Motor neuron (in vitro differentiated cells): ENCODE results near the gene ESRRA. TPM values are rescaled to one million over a fixed set of nuclear protein-coding genes. Genes with fewer than 3 reads are reported as not detected.

ENCODE experiments used
- ATAC-seq, 8 experiments: fragments of 200-7000 bp; cut with Tn5 transposase; replicated peaks in 6 of 8; 2 replicates each; pipeline ENCODE4 v1.8.0; 2021; ENCODE audit warnings: mild to moderate bottlenecking in 8 of 8, moderate library complexity in 8 of 8
- H3K27ac ChIP-seq, 2 donors: fragments of 250-450 bp; sonication (Bioruptor Pico); 2 replicates each; pipeline ENCODE4 v1.9.0; 2021; ENCODE audit warnings: antibody characterized with exemption in 2 of 2, mild to moderate bottlenecking in 2 of 2, moderate library complexity in 1 of 2
- H3K4me1 ChIP-seq, 2 donors: fragments of 250-450 bp; sonication (Bioruptor Pico); replicated peaks in 1 of 2; 2 replicates each; pipeline ENCODE4 v1.6.1; 2021; ENCODE audit warnings: antibody characterized with exemption in 2 of 2, mild to moderate bottlenecking in 2 of 2, moderate library complexity in 1 of 2
- H3K4me3 ChIP-seq, 5 donors: fragments of 250-450 bp; sonication (Bioruptor Pico); 2 replicates each; pipeline ENCODE4 v1.9.0; 2021; ENCODE audit warnings: antibody characterized with exemption in 5 of 5, mild to moderate bottlenecking in 5 of 5, moderate library complexity in 4 of 5
- WGBS, 10 experiments: fragments of 450-650 bp; shearing (Covaris generic); methylation state at CpG; one replicate each; pipeline ENCODE4 v1.0.0; 2022; 5-methylcytosine and 5-hydroxymethylcytosine counted together
- in situ Hi-C, 9 experiments: fragments of 400-800 bp; cut with MboI; loops; one replicate each; pipeline ENCODE4 v1.15.0; 2021; ENCODE audit warnings: low sequenced_read_pairs in 9 of 9, low pct_unique_long_range_greater_than_20kb in 2 of 9; ENCODE audit not compliant: unreplicated experiment in 9 of 9
- total RNA-seq, 8 experiments: library from RNA; unstranded; fragments of 300-600 nt; gene quantifications; 2 replicates each; pipeline versions ENCODE4 v1.2.3 to v1.2.4, GENCODE V29; 2022

Gene ESRRA
- total RNA-seq, 8 experiments from 2014 or later, result 9.3 to 75.7 (median 19.1) TPM

- no peak for ATAC-seq
- in situ Hi-C loops, result no loop called here
- peak overlapping the region in 1 of 2 donors; percentile 83 for H3K27ac ChIP-seq
- 20% methylated on average over 1 of the region's 38 CpGs; no CpG with 5 or more reads in 9 of the 10 experiments for WGBS, 10 experiments
- peaks cover 27 to 39% of the 10 kb centered on the region in 2 donors for H3K4me1 ChIP-seq
- H3K4me3 ChIP-seq, result peak overlapping the region; percentile 28 to 49 (median 45)
Observed at GRCh38 chr11:64359712-64360445, 54.6 kb downstream of the ESRRA start.

DNA sequence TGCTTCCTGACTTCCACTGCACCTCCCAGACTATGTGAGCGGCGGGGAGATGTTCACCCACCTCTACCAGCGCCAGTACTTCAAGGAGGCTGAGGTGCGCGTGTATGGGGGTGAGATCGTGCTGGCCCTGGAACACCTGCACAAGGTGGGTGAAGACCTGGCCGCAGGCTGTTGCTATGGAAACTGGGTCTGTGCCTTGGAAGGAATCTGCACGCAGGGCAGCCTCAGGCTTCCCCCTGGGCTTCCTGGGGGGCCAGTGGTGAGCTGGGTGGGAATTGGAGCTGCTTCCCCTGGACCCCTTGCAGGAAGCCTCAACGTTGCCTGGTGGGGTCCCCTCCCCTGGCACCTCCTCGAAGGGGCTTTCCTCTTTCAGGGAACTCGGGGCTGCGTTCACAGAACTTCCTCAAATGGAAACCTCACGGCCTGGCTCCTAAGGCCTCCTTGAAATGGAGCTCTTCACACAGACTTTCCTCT lies 55.2 kb downstream of the ESRRA start:
- no peak overlapping the region for H3K4me3 ChIP-seq
- 44 to 100% (median 75%) methylated on average over 1 to 3 of the region's 13 CpGs; no CpG with 5 or more reads in 4 of the 10 experiments for WGBS, 10 experiments
- no peak for ATAC-seq
- no peak overlapping the region for H3K27ac ChIP-seq
- in situ Hi-C loops, result no loop called here
- peaks cover 27 to 36% of the 10 kb centered on the region in 2 donors for H3K4me1 ChIP-seq

GRCh38 chr11:64361659-64362058 lies 56.3 kb downstream of the ESRRA start:
- Histone ChIP-seq H3K4me3 (no peak overlapping the region), H3K4me1 (peaks cover 27 to 33% of the 10 kb centered on the region in 2 donors)

DNA sequence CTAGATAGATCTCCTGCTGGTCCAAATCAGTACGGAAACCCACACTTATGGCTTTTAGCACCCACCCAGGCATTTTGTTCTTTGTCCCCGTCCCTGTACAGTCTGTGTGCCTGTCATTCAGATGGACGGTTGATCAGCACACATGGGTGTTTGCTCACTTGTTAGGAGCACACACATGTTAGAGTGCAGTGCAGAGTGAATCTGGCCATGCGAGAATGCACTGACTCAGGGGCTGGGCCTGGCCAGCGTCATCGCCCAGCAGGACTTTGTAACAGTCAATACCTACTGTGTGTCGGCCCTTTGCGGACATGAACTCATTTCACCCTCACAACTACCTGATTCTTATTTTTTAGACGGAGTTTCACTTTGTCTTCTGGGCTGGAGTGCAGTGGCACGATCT lies 57.0 kb downstream of the ESRRA start:
- ATAC-seq, result no peak
- in situ Hi-C loops, result no loop called here
- no peak overlapping the region for H3K27ac ChIP-seq

More at GRCh38 chr11:64361659-64362058, 56.3 kb downstream of the ESRRA start:
- in situ Hi-C loops, result no loop called here
- ATAC-seq, result no peak
- no CpG with 5 or more reads among the region's 18 CpGs for WGBS, 10 experiments
- no peak overlapping the region for H3K27ac ChIP-seq

GRCh38 chr11:64364435-64364834 lies 59.1 kb downstream of the ESRRA start:
- Histone ChIP-seq H3K4me3 (no peak overlapping the region), H3K27ac (no peak overlapping the region), H3K4me1 (peaks cover 5 to 8% of the 10 kb centered on the region in 2 donors)
- ATAC-seq, result no peak
- in situ Hi-C loops, result no loop called here
- WGBS, 10 experiments, result 82 to 100% (median 100%) methylated on average over 1 to 6 of the region's 6 CpGs; no CpG with 5 or more reads in 1 of the 10 experiments

More for the DNA sequence above, 57.0 kb downstream of the ESRRA start:
- WGBS, 10 experiments, result 70 to 100% (median 89%) methylated on average over 1 to 4 of the region's 10 CpGs; no CpG with 5 or more reads in 5 of the 10 experiments
- H3K4me3 ChIP-seq, result no peak overlapping the region
- H3K4me1 ChIP-seq, result peaks cover 23 to 27% of the 10 kb centered on the region in 2 donors

DNA sequence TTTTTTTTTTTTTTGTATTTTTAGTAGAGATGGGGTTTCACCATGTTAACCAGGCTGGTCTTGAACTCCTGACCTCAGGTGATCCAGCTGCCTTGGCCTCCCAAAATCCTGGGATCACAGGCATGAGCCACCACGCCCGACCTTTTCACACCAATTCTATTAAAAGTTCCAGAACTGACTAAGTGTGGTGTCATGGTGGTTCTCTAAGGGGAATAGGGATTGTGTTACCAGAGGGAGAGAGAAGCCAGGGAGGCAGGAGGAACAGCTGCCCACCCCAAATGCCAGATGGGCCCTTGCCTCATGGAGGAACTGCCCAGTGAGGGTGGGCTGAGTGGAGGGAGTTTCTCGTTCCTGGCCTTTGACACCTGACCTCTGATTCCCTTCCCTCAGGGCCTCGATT lies 59.6 kb downstream of the ESRRA start:
- peaks cover under 1 to 3% of the 10 kb centered on the region in 2 donors for H3K4me1 ChIP-seq
- H3K4me3 ChIP-seq, result no peak overlapping the region
- in situ Hi-C loops, result no loop called here
- ATAC-seq, result no peak
- no peak overlapping the region for H3K27ac ChIP-seq
- WGBS, 10 experiments, result 80 to 100% (median 100%) methylated on average over 1 to 3 of the region's 4 CpGs; no CpG with 5 or more reads in 7 of the 10 experiments

Other genes with a start within 250 kb of the ESRRA start
- gene MACROD1, start 139.4 kb upstream of the ESRRA start, total RNA-seq, result 10 to 100 TPM; 10.2 to 47.7 (median 16.6) TPM
- gene STIP1, start 119.4 kb upstream of the ESRRA start, total RNA-seq, result 100 to 1,000 TPM; 110 to 251 (median 163) TPM
- gene FERMT3, start 98.8 kb upstream of the ESRRA start, total RNA-seq, result 1 to 10 TPM in 7 of 8 experiments, under 1 TPM in 1; 0.63 to 3.2 (median 2.2) TPM
- 10 to 100 TPM; 31.8 to 59.9 (median 35.5) TPM for gene TRPT1, start 79.3 kb upstream of the ESRRA start, total RNA-seq
- gene NUDT22, start 79.2 kb upstream of the ESRRA start, total RNA-seq, result 10 to 100 TPM; 17.3 to 65.4 (median 35.4) TPM
- gene DNAJC4, start 75.0 kb upstream of the ESRRA start, total RNA-seq, result 10 to 100 TPM; 13.2 to 51.7 (median 26.9) TPM
- 10 to 100 TPM; 21.2 to 72.8 (median 30.3) TPM for gene VEGFB, start 70.9 kb upstream of the ESRRA start, total RNA-seq
- 100 to 1,000 TPM in 3 of 8 experiments, 10 to 100 TPM in 5; 61.8 to 156 (median 85.0) TPM for gene FKBP2, start 64.4 kb upstream of the ESRRA start, total RNA-seq
- gene PPP1R14B, start 58.6 kb upstream of the ESRRA start, total RNA-seq, result 100 to 1,000 TPM in 5 of 8 experiments, 10 to 100 TPM in 3; 81.6 to 289 (median 142) TPM
- gene PLCB3, start 54.0 kb upstream of the ESRRA start, total RNA-seq, result 10 to 100 TPM in 4 of 8 experiments, 1 to 10 TPM in 4; 5.6 to 29.5 (median 9.8) TPM
- gene BAD, start 20.9 kb upstream of the ESRRA start, total RNA-seq, result 100 to 1,000 TPM in 1 of 8 experiments, 10 to 100 TPM in 7; 38.6 to 119 (median 65.6) TPM
- 10 to 100 TPM; 18.9 to 37.6 (median 22.5) TPM for gene GPR137, start 19.7 kb upstream of the ESRRA start, total RNA-seq
- under 1 TPM in 5 of 8 experiments, not detected in 3; 0.25 to 0.78 (median 0.61) TPM for gene KCNK4, start 14.2 kb upstream of the ESRRA start, total RNA-seq
- gene CATSPERZ, start 5.2 kb upstream of the ESRRA start, total RNA-seq, result 1 to 10 TPM in 3 of 8 experiments, under 1 TPM in 2, not detected in 3; 0.76 to 1.9 (median 1.2) TPM
- 100 to 1,000 TPM; 169 to 349 (median 254) TPM for gene TRMT112, start 12.0 kb downstream of the ESRRA start, total RNA-seq
- gene PRDX5, start 12.6 kb downstream of the ESRRA start, total RNA-seq, result 100 to 1,000 TPM; 218 to 801 (median 352) TPM
- 1 to 10 TPM in 7 of 8 experiments, under 1 TPM in 1; 0.90 to 8.6 (median 3.0) TPM for gene CCDC88B, start 34.7 kb downstream of the ESRRA start, total RNA-seq
- 10 to 100 TPM in 4 of 8 experiments, 1 to 10 TPM in 4; 5.0 to 48.1 (median 12.3) TPM for gene RPS6KA4, start 53.6 kb downstream of the ESRRA start, total RNA-seq